Mucosa of gallbladder (tissue), 1 donor: ENCODE measurements around the gene LIME1. TPM values are rescaled to one million over a fixed set of nuclear protein-coding genes. Genes with fewer than 3 reads are reported as not detected.
A peak's percentile ranks its signal among the peaks of the same experiment; 100 is the strongest.
"Not testable (repeated sequence)": the region's sequence is repeated elsewhere in the genome, so short reads cannot be mapped to it uniquely, and the experiment has no call there.

Source experiments
- DNase-seq: peaks from one replicate; pipeline ENCODE4 v3.0.0-alpha.2; 2020; ENCODE audit warnings: low spot score
- total RNA-seq: library from RNA; stranded (reverse); gene quantifications from one replicate; pipeline ENCODE4 v1.2.1, GENCODE V29; 2021
- donor health status: DM: no; HTN: no; CAD: no.

Gene LIME1
- total RNA-seq, 1 donor from 2014 or later: 14.8 TPM

- peak; percentile 91 for DNase-seq
Measured at GRCh38 chr20:63707558-63708300, 28.7 kb upstream of the LIME1 start, which contains the start of the genes ARFRP1 and ZGPAT. TSS of gene ARFRP1 (minus strand) at chr20:63707976. CDS start at chr20:63707091, 885 bp downstream. TSS of gene ZGPAT (plus strand) at chr20:63708039. CDS start at chr20:63708581, 542 bp downstream.

GRCh38 chr20:63708301-63709148 is 27.9 kb upstream of the LIME1 start:
- DNase-seq: no peak

DNA sequence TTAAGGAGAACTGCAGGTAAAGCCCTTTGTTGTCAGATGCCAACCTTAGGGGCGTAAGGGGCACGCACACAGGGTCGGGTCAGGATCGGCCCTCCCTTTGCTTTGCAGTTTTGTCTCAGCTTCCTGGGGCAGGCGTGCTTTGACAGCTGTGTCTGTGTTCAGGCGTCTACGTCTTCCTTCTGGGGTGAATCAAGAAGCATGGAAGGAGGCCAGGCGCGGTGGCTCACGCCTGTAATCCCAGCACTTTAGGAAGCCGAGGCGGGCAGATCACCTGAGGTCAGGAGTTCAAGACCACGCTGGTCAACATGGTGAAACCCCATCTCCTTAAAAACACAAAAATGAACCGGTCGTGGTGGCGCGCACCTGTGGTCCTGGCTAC is 27.3 kb upstream of the LIME1 start:
- no peak for DNase-seq

- DNase-seq: no peak
Measured at GRCh38 chr20:63711085-63711645, 25.3 kb upstream of the LIME1 start.

DNA sequence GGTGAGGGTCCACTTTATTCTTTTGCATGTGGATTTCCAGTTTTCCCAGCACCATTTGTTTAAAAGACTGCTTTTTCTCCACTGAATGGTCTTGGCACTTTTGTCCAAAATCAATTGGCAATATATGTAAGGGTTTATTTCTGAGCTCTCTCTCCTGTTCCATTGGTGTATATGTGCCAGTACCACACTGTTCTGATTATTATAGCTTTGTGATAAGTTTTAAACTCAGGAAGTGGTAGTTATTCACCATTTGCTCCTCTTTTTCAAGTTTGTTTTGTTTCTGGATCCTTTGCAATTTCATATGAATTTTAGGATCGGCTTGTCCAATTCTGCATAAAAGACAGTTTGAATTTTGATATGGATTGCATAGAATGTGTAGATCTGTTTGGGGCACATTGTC is 24.3 kb upstream of the LIME1 start:
- no peak for DNase-seq

- DNase-seq: no peak
Measured at GRCh38 chr20:63714858-63715257, 21.6 kb upstream of the LIME1 start.

- DNase-seq: no peak
Measured at GRCh38 chr20:63718996-63719395, 17.5 kb upstream of the LIME1 start.

DNA sequence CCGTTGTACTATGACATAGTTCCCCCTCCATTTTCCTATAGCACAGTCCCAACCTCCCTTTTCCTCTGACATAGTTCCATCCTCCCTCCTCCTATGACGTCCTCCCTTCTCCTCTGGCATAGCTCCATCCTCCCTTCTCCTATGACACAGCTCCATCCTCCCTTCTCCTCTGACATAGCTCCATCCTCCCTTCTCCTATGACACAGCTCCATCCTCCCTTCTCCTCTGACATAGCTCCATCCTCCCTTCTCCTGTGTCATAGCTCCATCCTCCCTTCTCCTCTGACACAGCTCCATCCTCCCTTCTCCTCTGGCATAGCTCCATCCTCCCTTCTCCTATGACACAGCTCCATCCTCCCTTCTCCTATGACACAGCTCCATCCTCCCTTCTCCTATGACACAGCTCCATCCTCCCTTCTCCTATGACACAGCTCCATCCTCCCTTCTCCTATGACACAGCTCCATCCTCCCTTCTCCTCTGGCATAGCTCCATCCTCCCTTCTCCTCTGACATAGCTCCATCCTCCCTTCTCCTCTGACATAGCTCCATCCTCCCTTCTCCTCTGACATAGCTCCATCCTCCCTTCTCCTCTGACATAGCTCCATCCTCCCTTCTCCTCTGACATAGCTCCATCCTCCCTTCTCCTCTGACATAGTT is 13.4 kb upstream of the LIME1 start:
- not testable (repeated sequence) for DNase-seq

- DNase-seq: not testable (repeated sequence)
Measured at GRCh38 chr20:63730189-63730733, 6.2 kb upstream of the LIME1 start.

GRCh38 chr20:63731410-63731809 is 5.1 kb upstream of the LIME1 start:
- no peak for DNase-seq

DNA sequence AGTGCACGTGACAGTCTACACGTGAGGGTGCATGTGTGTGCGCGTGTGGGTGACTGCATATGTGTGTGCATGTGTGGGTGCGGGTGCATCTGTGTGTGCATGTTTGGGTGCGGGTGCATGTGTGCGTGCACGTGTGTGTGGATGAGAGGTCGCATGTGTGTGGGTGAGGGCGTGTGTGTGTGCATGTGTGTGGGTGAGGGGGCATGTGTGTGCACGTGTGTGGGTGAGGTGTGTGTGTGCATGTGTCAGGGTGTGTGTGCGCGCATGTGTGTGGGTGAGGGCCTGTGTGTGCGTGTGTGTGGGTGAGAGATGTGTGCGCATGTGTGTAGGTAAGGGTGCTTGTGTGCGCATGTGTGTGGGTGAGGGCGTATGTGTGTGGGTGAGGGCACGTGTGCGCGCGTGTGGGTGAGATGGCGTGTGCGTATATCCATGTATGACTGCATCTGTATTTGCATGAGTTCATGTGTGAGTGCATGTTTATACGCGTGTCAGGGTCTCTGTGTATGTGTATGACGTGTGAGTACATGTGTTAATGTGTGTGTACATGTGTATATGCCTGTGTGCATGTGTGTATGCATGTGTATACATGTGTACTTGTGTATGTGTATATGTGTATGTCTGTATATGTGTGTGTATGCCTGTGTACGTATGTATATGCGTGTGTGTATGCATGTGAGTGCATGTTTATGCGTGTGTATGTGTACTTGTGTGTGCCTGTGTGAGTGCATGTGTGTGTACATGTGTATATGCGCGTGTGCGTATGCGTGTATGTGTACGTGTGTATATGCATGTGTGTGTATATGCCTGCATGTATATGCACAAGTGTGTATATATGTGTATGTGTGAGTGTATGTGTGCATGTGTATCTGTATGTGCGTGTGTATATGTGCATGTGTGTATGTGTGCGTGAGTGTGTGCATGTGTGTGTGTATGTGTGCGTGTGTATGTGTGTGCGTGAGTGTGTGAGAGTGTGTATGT is 4.1 kb upstream of the LIME1 start:
- no peak for DNase-seq

DNA sequence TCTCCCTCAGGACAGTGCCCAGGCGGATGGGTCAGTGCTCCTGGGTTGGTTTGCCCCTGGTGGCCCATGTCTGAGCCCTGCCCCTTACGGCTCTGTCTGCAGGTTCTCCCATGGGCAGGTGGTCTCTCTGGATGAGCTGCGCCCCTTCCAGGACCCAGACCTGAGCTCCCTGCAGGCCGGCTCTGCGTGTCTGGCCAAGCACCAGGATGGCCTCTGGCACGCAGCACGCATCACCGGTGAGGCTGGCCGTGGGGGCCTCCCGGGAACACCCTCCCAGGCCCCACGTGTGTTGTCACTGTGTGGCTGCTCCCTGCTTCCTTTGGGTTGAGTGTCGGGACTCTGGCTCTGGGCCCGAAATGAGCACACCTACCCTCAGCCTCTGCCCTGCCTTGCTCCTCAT is 3.3 kb upstream of the LIME1 start:
- no peak for DNase-seq

- no peak for DNase-seq
Measured at GRCh38 chr20:63733579-63734081, 2.8 kb upstream of the LIME1 start.

- no peak for DNase-seq
Measured at GRCh38 chr20:63734111-63734945, 2.1 kb upstream of the LIME1 start.

DNA sequence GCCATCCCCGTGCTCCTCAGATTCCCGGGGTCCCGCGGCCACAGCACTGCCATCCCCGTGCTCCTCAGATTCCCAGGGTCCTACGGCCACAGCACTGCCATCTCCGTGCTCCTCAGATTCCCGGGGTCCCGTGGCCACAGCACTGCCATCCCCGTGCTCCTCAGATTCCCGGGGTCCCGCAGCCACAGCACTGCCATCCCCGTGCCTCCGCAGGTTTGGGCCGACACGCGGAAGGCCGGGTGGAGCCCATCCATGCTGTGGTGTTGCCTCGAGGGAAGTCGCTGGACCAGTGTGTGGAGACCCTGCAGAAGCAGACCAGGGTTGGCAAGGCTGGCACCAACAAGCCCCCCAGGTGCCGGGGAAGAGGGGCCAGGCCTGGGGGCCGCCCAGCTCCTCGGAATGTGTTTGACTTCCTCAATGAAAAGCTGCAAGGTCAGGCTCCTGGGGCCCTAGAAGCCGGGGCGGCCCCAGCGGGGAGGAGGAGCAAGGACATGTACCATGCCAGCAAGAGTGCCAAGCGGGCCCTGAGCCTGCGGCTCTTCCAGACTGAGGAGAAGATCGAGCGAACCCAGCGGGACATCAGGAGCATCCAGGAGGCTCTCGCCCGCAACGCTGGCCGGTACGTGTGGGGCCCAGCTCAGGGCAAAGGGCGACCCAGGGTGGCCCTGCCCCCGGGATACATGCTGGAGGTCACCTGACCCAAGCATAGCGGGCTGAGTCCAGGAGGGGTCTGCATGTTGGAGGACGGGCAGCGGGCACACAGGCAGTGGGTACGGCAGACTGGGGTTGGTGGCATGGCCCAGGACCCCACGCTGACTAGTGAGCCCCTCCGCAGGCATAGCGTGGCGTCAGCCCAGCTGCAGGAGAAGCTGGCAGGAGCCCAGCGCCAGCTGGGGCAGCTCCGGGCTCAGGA is 1.3 kb upstream of the LIME1 start:
- DNase-seq: no peak

DNA sequence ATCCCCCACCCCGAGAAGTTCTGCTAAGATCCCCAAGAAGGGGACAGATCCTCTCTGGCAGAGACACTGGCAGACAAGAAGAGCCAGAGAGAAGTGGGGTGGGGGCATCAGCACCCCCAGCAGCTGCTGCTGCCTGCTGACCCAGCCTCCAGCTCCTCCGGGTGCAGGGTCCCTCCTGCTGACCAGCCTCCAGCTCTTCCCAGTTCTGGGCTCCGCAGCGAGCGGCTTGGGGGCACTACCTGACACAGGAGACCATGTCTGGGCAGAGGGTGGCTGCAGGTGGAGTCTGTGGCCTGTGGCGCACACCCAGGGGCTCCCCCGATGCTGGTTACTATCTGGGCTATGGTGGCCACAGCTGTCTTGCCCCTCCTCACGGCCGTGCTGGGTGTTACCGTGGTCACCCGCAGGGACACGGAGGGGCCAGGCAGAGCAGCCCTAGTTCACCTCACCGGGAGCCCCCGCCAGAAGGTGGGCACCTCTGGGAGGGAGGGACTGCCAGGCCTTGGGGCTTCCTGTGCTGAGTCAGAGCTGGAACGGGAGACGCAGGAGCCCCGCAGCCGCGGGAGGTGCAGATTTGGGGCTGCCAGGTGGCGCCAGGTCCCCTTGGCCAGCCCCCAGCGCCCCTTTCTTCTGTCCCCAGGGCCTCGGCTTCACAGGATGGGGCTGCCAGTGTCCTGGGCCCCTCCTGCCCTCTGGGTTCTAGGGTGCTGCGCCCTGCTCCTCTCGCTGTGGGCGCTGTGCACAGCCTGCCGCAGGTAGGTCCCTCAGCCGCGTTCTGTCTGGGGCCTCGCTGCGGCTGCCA is 630 bp downstream of the LIME1 start:
- DNase-seq: no peak

DNA sequence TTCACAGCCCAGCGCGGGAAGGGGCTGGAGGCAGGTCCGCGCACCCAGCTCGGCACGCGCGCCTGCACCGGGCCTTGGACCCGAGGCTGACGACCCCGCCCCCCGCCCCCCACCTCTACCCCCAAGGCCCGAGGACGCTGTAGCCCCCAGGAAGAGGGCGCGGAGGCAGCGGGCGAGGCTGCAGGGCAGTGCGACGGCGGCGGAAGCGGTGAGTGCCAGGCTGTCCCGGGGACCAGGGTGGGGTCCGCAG is 1.2 kb downstream of the LIME1 start:
- no peak for DNase-seq
